GM12865 (cell line): ENCODE results near the gene EEPD1.

Source experiments
- DNase-seq: peaks from one replicate; pipeline ENCODE4 v3.0.0; 2010; ENCODE audit warnings: low read depth
- H3K4me3 ChIP-seq: 2 replicates; pipeline ENCODE4 v1.5.1; 2011; ENCODE audit warnings: mild to moderate bottlenecking, low read depth, low read length, control low read depth
- CTCF ChIP-seq: IDR thresholded peaks from 2 replicates; pipeline ENCODE4 v1.5.1; 2011; ENCODE audit warnings: low read length, control low read depth, low read depth, inconsistent platforms; ENCODE audit not compliant: insufficient read depth; ENCODE audit errors: missing control alignments

Gene EEPD1

GRCh38 chr7:36201122-36201723 is 48.2 kb downstream of the EEPD1 start:
- DNase-seq = no peak
- no peak overlapping the region for H3K4me3 ChIP-seq
- TF ChIP-seq CTCF = no peak

DNA sequence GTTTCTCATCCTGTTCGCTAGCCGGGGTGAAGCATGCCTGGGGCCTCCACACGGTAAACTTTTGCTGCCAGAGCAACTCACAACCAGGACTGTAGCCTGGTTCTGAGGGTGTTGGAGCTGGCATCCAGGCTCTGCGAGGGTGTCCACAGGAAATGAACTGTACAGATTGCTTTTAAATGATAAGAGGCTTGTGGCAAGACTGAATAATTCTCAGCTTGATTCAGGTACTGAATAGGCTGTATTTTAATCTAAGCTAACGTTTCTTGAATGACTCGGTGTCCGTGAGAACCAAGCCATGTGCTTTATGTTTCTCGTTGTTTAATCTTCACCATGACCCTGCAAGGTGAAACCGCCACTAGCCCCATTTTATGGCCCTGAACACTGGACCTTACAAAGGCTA is 49.3 kb downstream of the EEPD1 start:
- DNase-seq = no peak
- TF ChIP-seq CTCF = no peak
- H3K4me3 ChIP-seq = no peak overlapping the region

GRCh38 chr7:36203071-36203790 is 50.2 kb downstream of the EEPD1 start:
- no peak for TF ChIP-seq CTCF
- no peak overlapping the region for H3K4me3 ChIP-seq
- DNase-seq = no peak

GRCh38 chr7:36204044-36204663 is 51.1 kb downstream of the EEPD1 start:
- H3K4me3 ChIP-seq = no peak overlapping the region
- no peak for DNase-seq
- TF ChIP-seq CTCF = no peak

DNA sequence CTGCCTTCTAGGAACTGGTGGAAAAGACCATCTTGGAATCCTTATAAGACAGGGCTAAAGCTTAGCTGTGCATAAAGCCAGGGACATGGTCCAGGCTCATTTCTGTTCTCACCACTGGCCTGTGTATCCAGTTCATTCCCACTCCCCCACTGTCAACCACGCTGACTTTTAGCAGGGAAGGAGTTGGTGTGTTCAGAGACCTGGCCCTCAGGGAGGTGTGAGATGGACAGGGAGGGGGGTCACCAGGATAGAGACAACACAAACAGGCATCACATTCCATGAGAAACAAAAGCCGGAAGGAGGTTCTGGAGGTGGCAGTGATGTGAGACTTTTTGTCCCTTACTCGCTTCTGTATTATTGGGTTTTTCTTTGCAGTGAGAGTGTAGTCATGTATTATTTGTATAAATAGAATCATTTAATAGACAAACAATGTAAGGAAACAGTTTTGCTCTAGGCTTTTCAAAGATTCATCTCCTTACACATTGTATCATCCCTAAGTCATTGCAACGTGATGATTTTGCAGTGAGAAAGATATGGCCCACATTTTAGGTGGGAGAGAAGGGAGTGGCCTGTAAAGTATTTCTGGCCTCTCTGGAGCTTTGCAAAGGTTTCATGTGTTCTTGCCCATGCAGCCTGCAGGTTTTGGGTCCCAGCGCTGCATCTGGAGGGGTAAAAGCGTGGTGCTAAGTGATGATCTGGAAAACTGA is 52.0 kb downstream of the EEPD1 start:
- no peak overlapping the region for H3K4me3 ChIP-seq
- DNase-seq = no peak
- no peak for TF ChIP-seq CTCF

DNA sequence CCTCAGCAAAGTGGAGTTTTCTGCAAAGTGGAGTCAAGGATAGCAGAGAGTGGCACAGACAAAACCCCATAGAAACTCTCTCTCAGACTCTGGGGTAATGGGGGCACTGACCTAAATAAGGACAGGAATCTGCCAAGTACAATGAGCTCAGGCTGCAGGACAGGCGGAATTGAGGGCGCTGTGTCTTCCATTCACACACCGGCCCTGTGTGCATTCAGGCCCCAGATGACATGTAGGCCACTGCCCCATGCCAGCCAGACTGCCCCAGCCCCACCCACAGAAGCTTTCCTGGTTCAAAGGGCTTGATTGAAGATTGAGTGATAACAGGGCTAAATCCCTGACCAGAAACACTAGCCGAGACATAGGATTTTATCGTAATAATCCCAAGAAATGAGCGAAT is 52.7 kb downstream of the EEPD1 start:
- TF ChIP-seq CTCF = no peak
- no peak for DNase-seq
- no peak overlapping the region for H3K4me3 ChIP-seq
